Ramos (cell line): ENCODE data around the gene MAN1A2.
"Not testable (repeated sequence)": the region's sequence is repeated elsewhere in the genome, so short reads cannot be mapped to it uniquely, and the experiment has no call there.

ENCODE experiments used
- in situ Hi-C: fragments of 300-500 bp; cut with MboI; formaldehyde crosslinking; loops from one replicate; pipeline ENCODE4 v1.14.3; 2022; ENCODE audit warnings: low sequenced_read_pairs; ENCODE audit not compliant: unreplicated experiment

Gene MAN1A2

DNA sequence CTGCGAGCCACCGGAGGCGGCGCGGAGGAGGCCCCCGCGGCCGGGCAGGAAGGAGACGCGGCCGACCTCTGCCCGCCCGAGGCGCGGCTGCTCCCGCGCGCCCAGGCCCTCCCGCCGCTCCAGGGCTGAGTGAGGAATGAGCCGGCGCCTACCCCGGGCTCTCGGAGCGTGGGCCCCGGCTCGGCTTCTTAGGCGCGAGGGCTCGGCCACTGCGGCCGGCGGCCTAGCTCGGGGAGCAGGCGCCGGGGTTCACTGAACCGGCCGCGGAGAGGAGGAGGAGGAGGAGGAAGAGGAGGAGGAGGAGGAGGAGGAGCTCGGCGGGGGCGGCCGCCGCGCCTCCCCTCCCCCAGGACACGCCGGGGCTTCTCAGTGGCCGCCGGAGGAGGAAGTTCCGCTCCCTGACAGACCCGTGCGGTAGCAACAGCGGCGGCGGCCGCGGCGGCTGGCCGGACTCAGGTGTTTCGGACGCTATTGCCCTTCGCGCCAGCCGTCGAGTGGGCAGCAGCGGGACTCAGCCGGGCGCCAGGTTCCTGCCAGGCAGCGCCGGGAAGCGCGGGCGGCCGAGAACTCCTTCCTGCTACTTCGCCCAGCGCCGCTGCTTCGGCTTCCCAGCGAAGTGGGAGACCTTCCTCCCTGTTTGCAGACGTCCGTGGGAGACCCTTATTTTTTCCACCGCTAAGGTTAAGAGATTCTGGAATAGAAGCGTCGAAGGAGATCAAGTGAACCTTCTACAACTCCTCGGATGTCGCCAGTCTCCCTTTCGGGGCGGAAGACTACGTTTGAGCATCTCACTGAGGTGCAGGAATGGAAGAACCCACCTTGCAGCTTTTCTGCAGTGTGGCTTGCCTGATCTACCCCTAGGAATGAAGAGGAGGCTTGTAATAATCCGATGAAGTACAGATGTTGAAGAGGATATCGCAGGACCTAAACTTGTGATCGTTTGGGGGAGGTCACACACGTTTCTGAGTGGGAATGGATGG lies at the start of gene MAN1A2:
Gene MAN1A2 (plus strand): TSS at position 404 of the 980 bp plus-strand sequence. CDS start 735 bp downstream, outside the sequence.
- in situ Hi-C loops: no loop called here

GRCh38 chr1:117318011-117318410 lies 49.2 kb upstream of the MAN1A2 start:
- in situ Hi-C loops: no loop called here

- in situ Hi-C loops: no loop called here
Measured at GRCh38 chr1:117318426-117318825, 48.8 kb upstream of the MAN1A2 start.

GRCh38 chr1:117320515-117320914 lies 46.7 kb upstream of the MAN1A2 start:
- in situ Hi-C loops: no loop called here

DNA sequence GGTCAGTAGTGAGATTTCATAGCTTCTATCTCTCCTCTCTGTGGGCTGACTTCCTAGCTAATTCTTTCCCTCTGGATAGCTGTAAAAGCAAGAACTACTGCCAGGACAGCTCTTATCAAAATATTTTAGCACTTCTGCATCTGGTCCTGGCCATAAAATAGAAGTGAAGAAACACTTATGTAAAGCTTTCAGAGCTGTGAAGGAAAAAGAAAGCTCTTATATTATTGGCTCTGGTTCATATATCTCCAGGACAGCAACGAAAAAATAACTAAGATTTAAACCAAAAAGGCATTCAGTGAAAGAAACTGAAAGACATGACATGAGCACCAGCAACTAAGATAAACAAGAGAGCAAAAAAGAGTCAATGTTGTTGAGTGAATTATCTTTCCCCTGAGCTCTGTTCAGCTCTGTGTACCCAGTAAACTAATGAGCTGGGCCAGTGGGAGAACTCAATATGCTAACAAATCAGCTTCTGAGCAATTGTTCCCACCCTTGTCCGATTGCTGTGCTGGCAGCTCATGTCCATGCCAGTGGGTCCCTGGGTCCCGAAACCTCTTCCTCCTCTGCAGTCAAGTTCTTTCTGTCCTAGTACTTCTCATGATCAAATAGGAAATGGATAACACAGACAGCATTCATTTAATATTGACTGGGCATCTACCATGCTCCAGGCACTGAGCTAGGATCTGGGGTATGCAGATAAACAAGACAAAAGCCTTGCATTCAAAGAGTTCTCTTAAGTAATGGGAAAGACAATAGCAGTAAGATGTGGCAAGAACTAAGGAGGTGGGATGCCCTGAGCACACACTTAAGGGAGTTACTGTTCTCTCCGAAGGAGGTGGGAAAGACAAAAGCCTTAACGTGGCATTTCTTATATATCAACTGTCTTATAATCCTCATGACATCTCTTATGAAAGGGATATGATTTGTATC lies 45.3 kb upstream of the MAN1A2 start:
- in situ Hi-C loops: no loop called here

DNA sequence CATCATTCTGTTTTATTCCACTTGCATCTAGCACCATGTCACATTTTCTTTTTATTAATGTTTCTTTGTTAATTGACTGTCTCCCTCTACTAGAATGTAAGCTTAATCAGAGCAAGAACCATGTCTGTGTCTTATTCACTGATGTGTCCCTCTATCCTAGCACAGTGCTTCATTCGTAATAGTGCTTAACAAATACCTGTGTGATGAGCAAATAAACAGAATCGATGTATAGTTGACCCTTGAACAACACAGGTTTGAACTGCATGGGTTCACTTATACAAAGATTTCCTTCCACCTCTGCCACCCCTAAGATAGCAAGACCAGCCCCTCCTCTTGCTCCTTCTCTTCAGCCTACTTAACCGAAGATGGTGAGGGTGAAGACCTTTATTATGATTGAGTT lies 42.9 kb upstream of the MAN1A2 start:
- in situ Hi-C loops: no loop called here

DNA sequence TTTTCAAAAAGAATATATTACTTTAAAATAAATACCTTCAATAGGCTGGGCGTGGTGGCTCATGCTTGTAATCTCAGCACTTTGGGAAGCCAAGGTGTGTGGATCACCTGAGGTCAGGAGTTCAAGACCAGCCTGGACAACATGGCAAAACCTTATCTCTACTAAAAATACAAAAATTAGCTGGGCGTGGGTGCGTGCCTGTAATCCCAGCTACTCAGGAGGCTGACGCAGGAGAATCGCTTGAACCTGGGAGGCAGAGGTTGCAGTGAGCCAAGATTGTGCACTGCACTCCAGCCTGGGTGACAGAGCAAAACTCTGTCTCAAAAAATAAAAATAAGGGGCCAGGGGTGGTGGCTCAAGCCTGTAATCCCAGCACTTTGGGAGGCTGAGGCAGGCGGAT lies 41.2 kb upstream of the MAN1A2 start:
- in situ Hi-C loops: not testable (repeated sequence)

GRCh38 chr1:117327011-117327410 lies 40.2 kb upstream of the MAN1A2 start:
- in situ Hi-C loops: no loop called here

DNA sequence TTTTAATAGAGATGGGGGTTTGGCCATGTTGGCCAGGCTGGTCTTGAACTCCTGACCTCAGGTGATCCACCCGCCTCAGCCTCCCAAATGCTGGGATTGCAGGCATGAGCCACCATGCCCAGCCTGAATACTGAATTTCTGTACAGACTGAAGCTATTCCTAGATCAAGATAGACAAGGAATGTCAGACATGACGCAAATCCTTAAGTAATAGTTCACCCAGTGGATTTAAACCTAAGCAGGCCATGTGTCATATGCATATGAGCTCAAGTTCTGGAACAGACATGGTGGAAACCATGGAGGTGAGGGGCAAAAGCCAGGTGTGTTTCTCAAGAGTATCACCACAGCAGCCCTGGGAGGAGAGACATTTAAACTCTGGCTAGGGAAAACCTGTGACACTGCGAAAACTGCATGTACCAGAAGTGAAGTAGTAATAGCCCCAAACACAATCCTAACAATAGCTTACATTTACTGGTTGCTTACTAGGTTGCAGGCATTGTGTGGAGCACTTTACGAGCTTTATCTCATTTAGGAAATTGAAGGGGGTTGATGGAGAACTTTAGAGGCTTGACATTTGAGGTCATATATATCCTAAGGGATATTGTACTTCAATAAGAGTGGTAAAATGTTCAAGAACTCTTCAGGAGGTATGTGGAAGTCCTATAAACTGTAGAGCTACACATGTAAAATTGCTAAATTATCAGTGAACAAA lies 31.7 kb upstream of the MAN1A2 start:
- in situ Hi-C loops: no loop called here

DNA sequence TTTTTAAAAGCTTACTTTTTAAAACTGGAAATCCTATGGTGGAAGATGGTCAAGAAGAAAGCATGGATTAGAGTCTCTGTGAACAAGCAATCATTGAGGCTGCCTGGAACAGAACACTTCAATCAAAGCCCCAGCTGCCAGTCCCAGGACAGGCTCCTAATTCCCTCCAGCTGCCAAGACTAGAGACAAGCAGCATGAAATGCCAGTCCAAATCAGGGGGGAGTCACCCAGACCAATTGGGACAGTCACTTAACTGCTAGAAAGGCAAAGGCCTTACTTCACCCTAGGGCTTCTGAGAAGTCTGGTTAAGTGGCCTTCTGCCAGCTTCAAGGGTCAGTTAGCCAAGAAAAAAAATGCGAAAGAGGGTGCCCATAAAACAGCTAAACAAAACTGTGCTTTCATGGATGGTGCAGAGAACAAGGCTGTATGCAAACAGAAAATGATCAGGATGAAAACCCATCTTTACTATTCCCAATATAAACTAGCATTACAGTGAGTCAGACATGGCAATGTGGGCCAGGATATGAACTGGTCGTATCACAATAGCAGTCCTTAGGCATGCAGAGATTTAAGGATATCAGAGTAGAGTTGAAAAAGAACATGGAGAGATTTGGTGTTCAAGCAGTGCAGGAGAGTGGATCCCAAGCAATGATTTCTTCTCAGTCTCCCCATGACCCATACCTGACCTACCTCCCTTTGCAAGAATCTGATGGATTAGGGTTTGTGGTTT lies 31.0 kb upstream of the MAN1A2 start:
- in situ Hi-C loops: no loop called here

DNA sequence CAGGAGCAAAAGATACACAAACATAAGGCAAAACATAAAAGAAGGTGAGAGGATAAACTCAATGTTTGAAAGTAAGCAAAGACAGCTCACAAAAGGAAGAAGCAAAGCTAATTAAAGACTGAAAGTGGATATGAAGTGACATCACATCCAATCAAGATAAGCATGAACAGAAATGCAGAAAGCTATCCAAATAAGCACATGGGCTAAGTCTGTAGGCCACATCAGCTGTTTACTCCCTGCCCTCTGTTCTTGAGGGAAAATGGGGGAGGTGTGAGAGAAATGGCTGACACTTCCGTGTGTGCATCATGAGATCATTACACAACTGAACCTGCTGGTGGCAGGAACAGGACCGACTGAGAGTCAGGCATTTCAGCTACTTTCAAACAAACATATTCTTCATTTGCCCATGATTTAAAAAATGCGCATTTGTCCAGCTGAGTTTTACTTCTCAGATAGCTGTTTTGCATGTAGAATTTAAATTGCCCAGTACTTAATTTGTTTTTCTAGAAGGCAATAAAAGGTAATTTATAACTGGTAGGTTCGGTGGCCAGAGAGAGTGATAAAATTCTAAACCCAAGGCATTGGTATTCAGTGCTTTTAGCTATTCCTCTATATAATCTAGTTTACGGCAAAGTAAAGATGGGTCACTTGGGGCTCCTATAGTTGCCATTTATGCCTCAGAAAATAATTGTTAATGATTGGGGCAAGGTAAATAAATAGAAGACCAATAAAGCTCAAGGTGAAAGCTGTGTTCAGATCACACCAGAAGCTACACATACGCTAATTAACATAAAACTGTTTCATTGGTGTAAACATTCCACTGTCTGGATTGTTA lies 27.2 kb upstream of the MAN1A2 start:
- in situ Hi-C loops: no loop called here

GRCh38 chr1:117341123-117341522 lies 26.1 kb upstream of the MAN1A2 start:
- in situ Hi-C loops: no loop called here

- in situ Hi-C loops: no loop called here
Measured at GRCh38 chr1:117342397-117342796, 24.9 kb upstream of the MAN1A2 start.

DNA sequence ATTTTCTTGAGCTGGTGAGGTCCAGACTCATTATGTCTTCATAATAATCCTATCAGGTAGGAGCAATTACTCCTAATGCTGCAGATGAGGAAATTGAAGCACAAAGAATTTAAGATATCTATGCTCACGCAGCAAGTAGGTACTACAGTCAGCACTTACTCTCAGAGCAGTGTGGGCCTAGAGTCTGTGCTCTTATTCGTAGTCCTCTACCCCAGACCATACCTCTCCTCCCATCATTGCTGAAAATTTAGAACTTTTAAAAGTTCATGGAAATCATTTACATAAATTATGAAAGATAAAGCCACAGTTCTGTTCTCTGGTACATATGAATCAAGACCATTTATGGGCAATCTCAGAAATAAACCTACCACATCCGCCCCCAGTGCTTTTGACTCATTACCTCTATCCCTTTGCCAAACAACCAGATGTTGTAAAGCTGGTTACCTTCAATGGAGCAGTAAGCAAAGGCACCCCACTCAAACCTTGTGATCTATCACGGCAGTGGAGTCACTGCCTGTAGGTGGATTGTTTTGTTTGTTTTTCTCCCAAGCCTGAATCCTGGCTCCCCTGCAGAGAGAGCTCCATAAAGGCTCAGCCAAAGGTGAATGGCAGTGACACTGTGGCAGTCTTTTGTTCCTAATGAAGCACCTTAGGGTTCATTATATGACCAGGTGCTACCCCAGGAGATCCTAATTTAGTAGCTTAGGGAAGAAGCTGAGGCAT lies 20.9 kb upstream of the MAN1A2 start:
- in situ Hi-C loops: no loop called here

DNA sequence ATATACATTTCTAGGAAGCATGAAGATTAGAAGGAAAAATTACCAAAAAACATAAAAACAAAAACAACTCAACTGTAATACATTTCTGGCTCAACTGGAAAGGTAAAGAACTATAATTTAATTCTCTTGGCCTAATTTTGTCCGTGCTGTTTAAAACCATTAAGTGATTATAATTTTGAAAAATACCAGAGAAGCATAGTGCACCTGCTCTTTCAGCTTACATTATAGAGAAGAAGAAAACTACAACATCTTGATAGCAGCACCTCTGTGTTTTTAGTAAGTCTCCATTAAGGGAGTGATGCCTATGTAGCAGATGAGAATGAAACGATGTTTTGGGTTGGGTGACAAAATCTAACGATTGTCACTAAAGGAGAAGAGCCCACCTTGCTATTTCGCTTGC lies 19.3 kb upstream of the MAN1A2 start:
- in situ Hi-C loops: no loop called here

- in situ Hi-C loops: not testable (repeated sequence)
Measured at GRCh38 chr1:117352695-117353094, 14.6 kb upstream of the MAN1A2 start.

DNA sequence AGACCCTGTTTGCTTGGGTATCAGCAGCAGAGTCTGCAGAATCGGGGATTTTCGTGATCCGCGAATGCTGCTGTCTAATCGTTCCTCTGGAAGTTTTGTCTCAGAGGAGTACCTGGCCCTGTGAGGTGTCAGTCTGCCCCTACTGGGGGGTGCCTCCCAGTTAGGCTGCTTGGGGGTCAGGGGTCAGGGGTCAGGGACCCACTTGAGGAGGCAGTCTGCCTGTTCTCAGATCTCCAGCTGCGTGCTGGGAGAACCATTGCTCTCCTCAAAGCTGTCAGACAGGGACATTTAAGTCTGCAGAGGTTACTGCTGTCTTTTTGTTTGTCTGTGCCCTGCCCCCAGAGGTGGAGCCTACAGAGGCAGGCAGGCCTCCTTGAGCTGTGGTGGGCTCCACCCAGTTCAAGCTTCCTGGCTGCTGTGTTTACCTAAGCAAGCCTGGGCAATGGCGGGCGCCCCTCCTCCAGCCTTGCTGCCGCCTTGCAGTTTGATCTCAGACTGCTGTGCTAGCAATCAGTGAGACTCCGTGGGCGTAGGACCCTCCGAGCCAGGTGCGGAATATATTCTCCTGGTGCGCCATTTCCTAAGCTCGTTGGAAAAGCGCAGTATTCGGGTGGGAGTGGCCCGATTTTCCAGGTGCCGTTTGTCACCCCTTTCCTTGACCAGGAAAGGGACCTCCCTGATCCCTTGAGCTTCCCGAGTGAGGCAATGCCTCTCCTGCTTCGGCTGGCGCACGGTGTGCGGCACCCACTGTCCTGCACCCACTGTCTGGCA lies 9.2 kb upstream of the MAN1A2 start:
- in situ Hi-C loops: not testable (repeated sequence)

DNA sequence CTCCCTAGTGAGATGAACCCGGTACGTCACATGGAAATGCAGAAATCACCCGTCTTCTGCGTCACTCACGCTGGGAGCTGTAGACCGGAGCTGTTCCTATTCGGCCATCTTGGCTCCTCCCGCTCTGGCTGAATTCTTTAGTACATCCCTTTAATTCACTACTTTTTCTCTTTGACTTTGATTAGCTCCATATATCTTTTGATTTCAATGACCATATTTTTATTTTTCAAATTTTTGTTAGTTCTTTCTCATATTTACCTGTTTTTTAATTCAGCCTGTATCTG lies 8.7 kb upstream of the MAN1A2 start:
- in situ Hi-C loops: not testable (repeated sequence)
